ENCODE data around the gene KSR2.

KSR2 gene

DNA sequence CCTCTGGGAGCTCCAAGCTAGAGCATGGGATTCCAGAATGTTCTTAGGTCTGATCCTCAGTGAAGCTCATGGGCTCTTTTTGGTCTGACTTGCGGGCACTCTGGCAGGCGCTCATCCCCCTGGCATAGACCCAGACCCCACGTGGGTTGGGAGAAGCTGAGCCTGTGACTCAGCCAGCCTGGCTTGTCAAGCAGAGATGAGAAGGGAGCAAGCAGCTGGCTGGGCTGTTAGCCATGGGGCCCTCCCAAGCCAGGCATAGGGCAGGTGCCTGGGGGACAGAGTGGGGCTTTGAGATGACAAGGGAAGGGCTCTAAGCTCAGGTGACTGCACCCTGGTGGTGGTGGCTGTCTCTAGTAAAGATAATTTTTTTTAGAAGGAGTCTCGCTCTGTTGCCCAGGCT lies 527.0 kb downstream of the KSR2 start:
- DNase-seq (ENCODE audit: low read depth, low spot score) = no peak
- H3K9me3 ChIP-seq (ENCODE audit: low read depth, low read length) = no peaks in the 10 kb centered on the region
- no peak overlapping the region for H3K4me3 ChIP-seq
- H3K36me3 ChIP-seq (ENCODE audit: insufficient read depth, low read length) = no peaks in the 10 kb centered on the region
- no peak overlapping the region for H3K9ac ChIP-seq (ENCODE audit: insufficient read length)
- H3K27ac ChIP-seq = no peak overlapping the region
- TF ChIP-seq POLR2AphosphoS5 (IDR thresholded peaks at IDR 0.05; ENCODE audit: borderline replicate concordance, low read depth, low read length) (no peak), FOXP2 (optimal IDR thresholded peaks at IDR 0.05; ENCODE audit: control extremely low read depth, extremely low read length, insufficient read depth) (no peak), EZH2 (IDR thresholded peaks at IDR 0.05) (no peak)

DNA sequence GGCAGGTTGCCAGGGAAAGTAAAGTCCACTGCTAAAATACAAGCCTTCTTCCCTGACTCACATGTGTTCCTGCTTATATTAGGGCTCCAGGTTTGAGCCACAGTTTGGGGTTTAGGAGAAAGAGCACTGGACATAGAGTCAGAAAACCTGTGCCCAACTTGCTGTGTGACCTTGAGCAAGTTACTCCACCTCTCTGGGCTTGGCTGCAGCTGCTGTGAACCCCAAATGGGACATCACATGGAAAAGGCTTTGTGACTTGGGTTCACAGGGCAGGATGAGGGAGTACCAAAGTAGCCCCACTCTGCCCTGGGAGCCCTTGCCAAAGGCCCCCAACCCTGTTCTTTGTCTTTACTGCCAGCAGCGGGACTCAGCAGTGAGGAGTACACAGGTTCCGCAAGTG lies 528.4 kb downstream of the KSR2 start:
- Histone ChIP-seq H3K9ac (ENCODE audit: insufficient read length) (no peak overlapping the region), H3K9me3 (ENCODE audit: low read depth, low read length) (no peaks in the 10 kb centered on the region), H3K36me3 (ENCODE audit: insufficient read depth, low read length) (no peaks in the 10 kb centered on the region), H3K27ac (no peak overlapping the region), H3K4me3 (no peak overlapping the region)
- no peak for DNase-seq (ENCODE audit: low read depth, low spot score)
- TF ChIP-seq POLR2AphosphoS5 (IDR thresholded peaks at IDR 0.05; ENCODE audit: borderline replicate concordance, low read depth, low read length) (no peak), FOXP2 (optimal IDR thresholded peaks at IDR 0.05; ENCODE audit: control extremely low read depth, extremely low read length, insufficient read depth) (no peak), EZH2 (IDR thresholded peaks at IDR 0.05) (no peak)

- no peak overlapping the region for H3K27ac ChIP-seq
- DNase-seq (ENCODE audit: low read depth, low spot score) = no peak
- H3K9ac ChIP-seq (ENCODE audit: insufficient read length) = no peak overlapping the region
- H3K36me3 ChIP-seq (ENCODE audit: insufficient read depth, low read length) = no peaks in the 10 kb centered on the region
- no peak overlapping the region for H3K4me3 ChIP-seq
- TF ChIP-seq EZH2 (IDR thresholded peaks at IDR 0.05) = no peak
- H3K9me3 ChIP-seq (ENCODE audit: low read depth, low read length) = no peaks in the 10 kb centered on the region
Measured at GRCh38 chr12:117439531-117440001, 529.2 kb downstream of the KSR2 start.

- H3K27ac ChIP-seq = no peak overlapping the region
- H3K36me3 ChIP-seq (ENCODE audit: insufficient read depth, low read length) = no peaks in the 10 kb centered on the region
- no peaks in the 10 kb centered on the region for H3K9me3 ChIP-seq (ENCODE audit: low read depth, low read length)
- no peak for DNase-seq (ENCODE audit: low read depth, low spot score)
- no peak for TF ChIP-seq FOXP2 (optimal IDR thresholded peaks at IDR 0.05; ENCODE audit: control extremely low read depth, extremely low read length, insufficient read depth)
- no peak for TF ChIP-seq POLR2AphosphoS5 (IDR thresholded peaks at IDR 0.05; ENCODE audit: borderline replicate concordance, low read depth, low read length)
- no peak for TF ChIP-seq EZH2 (IDR thresholded peaks at IDR 0.05)
- H3K9ac ChIP-seq (ENCODE audit: insufficient read length) = no peak overlapping the region
- no peak overlapping the region for H3K4me3 ChIP-seq
Measured at GRCh38 chr12:117438809-117439208, 530.0 kb downstream of the KSR2 start.

GRCh38 chr12:117437516-117438255 lies 531.1 kb downstream of the KSR2 start:
- TF ChIP-seq FOXP2 (optimal IDR thresholded peaks at IDR 0.05; ENCODE audit: control extremely low read depth, extremely low read length, insufficient read depth) (no peak), POLR2AphosphoS5 (IDR thresholded peaks at IDR 0.05; ENCODE audit: borderline replicate concordance, low read depth, low read length) (no peak), EZH2 (IDR thresholded peaks at IDR 0.05) (no peak)
- no peak for DNase-seq (ENCODE audit: low read depth, low spot score)
- no peak overlapping the region for H3K4me3 ChIP-seq
- H3K9ac ChIP-seq (ENCODE audit: insufficient read length) = no peak overlapping the region
- H3K27ac ChIP-seq = no peak overlapping the region
- no peaks in the 10 kb centered on the region for H3K9me3 ChIP-seq (ENCODE audit: low read depth, low read length)
- H3K36me3 ChIP-seq (ENCODE audit: insufficient read depth, low read length) = no peaks in the 10 kb centered on the region

DNA sequence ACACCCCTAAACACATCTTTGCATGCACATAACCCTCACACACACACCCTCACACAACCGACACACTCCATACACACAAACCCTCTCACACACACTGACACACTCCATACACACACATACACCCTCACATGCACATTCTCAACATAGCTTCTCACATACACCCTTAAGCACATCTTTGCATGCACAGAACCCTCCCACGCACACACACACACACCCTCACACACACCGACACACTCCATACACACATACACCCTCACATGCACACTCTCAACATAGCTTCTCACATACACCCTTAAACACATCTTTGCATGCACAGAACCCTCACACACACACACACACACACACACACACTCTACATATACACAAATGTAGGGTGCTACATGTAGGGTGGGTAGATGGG lies 534.9 kb downstream of the KSR2 start:
- no peak for TF ChIP-seq EZH2 (IDR thresholded peaks at IDR 0.05)
- TF ChIP-seq FOXP2 (optimal IDR thresholded peaks at IDR 0.05; ENCODE audit: control extremely low read depth, extremely low read length, insufficient read depth) = no peak
- TF ChIP-seq POLR2AphosphoS5 (IDR thresholded peaks at IDR 0.05; ENCODE audit: borderline replicate concordance, low read depth, low read length) = no peak
- Histone ChIP-seq H3K9me3 (ENCODE audit: low read depth, low read length) (no peaks in the 10 kb centered on the region), H3K4me3 (no peak overlapping the region), H3K9ac (ENCODE audit: insufficient read length) (no peak overlapping the region), H3K27ac (no peak overlapping the region), H3K36me3 (ENCODE audit: insufficient read depth, low read length) (no peaks in the 10 kb centered on the region)
- no peak for DNase-seq (ENCODE audit: low read depth, low spot score)

DNA sequence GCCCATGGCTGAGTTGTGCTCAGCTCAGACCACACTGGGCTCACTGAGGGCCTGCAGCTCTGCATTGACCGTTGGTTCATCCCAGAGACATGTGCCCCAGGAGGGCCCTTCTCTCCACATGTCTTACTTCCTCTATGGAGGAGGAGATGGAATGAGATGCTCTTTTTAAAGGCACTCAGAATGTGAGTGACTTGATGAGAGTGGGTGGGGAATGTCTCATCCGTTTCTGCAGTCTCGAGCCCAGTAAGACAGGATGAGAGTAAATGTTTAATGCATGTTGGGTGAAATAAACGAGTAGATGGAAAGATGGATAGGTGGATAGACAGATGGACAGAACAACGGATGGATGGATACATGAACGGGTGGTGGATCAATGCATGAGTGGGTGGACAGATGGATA lies 538.5 kb downstream of the KSR2 start:
- Histone ChIP-seq H3K9me3 (ENCODE audit: low read depth, low read length) (no peaks in the 10 kb centered on the region), H3K27ac (no peak overlapping the region), H3K9ac (ENCODE audit: insufficient read length) (no peak overlapping the region), H3K4me3 (no peak overlapping the region), H3K36me3 (ENCODE audit: insufficient read depth, low read length) (no peaks in the 10 kb centered on the region)
- TF ChIP-seq POLR2AphosphoS5 (IDR thresholded peaks at IDR 0.05; ENCODE audit: borderline replicate concordance, low read depth, low read length) (no peak), EZH2 (IDR thresholded peaks at IDR 0.05) (no peak), FOXP2 (optimal IDR thresholded peaks at IDR 0.05; ENCODE audit: control extremely low read depth, extremely low read length, insufficient read depth) (no peak)
- DNase-seq (ENCODE audit: low read depth, low spot score) = no peak

DNA sequence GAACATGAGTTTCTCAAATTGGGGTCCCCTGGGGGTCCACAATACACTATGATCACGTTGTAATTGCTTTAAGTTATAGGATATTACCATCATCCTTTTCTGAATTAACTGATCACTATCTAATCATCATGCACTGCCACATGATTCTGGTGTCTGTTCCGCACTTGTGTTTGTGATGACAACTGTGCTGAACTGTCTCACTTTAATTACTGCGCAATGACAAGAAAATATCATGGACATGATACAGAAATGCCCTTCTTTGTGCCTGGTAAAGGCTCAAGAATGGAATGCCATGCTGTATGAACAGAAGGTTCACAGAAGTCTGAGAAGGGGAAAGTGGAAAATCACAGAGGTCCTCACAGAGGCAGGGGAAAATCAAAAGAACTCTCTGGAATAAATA lies 541.6 kb downstream of the KSR2 start:
- H3K4me3 ChIP-seq = no peak overlapping the region

DNA sequence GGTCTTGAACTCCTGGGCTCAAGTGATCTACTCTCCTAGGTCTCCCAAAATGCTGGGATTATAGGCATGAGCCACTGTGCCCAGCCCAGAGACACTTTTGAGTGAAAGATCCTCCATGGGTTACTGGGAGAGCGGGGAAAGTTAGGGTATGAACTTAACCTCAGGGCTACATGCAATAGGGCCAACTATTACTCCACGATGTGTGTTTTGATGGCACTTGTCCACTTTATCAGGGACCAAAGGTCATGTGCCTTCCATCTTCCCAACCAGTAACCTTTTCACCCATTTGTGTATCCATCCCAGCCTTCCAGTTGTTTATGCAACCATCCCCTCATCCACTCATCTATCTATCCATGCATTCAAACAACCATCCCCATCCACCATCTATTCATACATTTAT lies 546.8 kb downstream of the KSR2 start:
- Histone ChIP-seq H3K4me3 (no peak overlapping the region), H3K9ac (ENCODE audit: insufficient read length) (no peak overlapping the region), H3K9me3 (ENCODE audit: low read depth, low read length) (no peaks in the 10 kb centered on the region), H3K27ac (no peak overlapping the region), H3K36me3 (ENCODE audit: insufficient read depth, low read length) (no peaks in the 10 kb centered on the region)
- TF ChIP-seq EZH2 (IDR thresholded peaks at IDR 0.05) = no peak
- TF ChIP-seq FOXP2 (optimal IDR thresholded peaks at IDR 0.05; ENCODE audit: control extremely low read depth, extremely low read length, insufficient read depth) = no peak
- DNase-seq (ENCODE audit: low read depth, low spot score) = no peak

More for the DNA sequence above, 541.6 kb downstream of the KSR2 start:
- Histone ChIP-seq H3K9ac (ENCODE audit: insufficient read length) (no peak overlapping the region), H3K9me3 (ENCODE audit: low read depth, low read length) (no peaks in the 10 kb centered on the region), H3K27ac (no peak overlapping the region), H3K36me3 (ENCODE audit: insufficient read depth, low read length) (no peaks in the 10 kb centered on the region)
- TF ChIP-seq POLR2AphosphoS5 (IDR thresholded peaks at IDR 0.05; ENCODE audit: borderline replicate concordance, low read depth, low read length) = no peak
- TF ChIP-seq FOXP2 (optimal IDR thresholded peaks at IDR 0.05; ENCODE audit: control extremely low read depth, extremely low read length, insufficient read depth) = no peak
- no peak for TF ChIP-seq EZH2 (IDR thresholded peaks at IDR 0.05)
- DNase-seq (ENCODE audit: low read depth, low spot score) = no peak

Data from SK-N-MC (cell line).